ENCODE results near the gene IL17F. TPM values are rescaled to one million over a fixed set of nuclear protein-coding genes. Genes with fewer than 3 reads are reported as not detected.

The IL17F gene
- total RNA-seq, 1 experiment from 2014 or later = not detected

GRCh38 chr6:52208612-52209011, 35.7 kb downstream of the IL17F start:
- ChIA-PET CTCF (no interaction called here), POLR2A (no interaction called here)
- DNase-seq (ENCODE audit: low read depth, low spot score) (no peak), ATAC-seq (no peak)
- no TSS peak for BruUV-seq (replicated peaks)
- no peaks in the 10 kb centered on the region for H3K4me1 ChIP-seq (ENCODE audit: control insufficient read depth, insufficient read depth, low read length)
- no peaks in the 10 kb centered on the region for H3K36me3 ChIP-seq (ENCODE audit: control insufficient read depth, insufficient read depth, low read length)
- H3K4me3 ChIP-seq (ENCODE audit: low read depth in 2 of 2, low read length in 2 of 2) = no peak overlapping the region
- in situ Hi-C loops (cut with HindIII; ENCODE audit: low pct_unique_long_range_greater_than_20kb, low sequenced_read_pairs) = no loop called here
- intact Hi-C loops (cut with micrococcal nuclease; ENCODE audit: unreplicated experiment) = no loop called here
- no peak overlapping the region for H3K27ac ChIP-seq (ENCODE audit: low read length)
- TF ChIP-seq POLR2AphosphoS5 (IDR thresholded peaks at IDR 0.05; ENCODE audit: low read depth, low read length) (no peak), TCF7L2 (IDR thresholded peaks at IDR 0.05; ENCODE audit: low read depth, low read length) (no peak), SIN3A (IDR thresholded peaks at IDR 0.05; ENCODE audit: borderline replicate concordance, insufficient read depth, low read depth, low read length) (no peak)
- TF ChIP-seq, protein P1, sequence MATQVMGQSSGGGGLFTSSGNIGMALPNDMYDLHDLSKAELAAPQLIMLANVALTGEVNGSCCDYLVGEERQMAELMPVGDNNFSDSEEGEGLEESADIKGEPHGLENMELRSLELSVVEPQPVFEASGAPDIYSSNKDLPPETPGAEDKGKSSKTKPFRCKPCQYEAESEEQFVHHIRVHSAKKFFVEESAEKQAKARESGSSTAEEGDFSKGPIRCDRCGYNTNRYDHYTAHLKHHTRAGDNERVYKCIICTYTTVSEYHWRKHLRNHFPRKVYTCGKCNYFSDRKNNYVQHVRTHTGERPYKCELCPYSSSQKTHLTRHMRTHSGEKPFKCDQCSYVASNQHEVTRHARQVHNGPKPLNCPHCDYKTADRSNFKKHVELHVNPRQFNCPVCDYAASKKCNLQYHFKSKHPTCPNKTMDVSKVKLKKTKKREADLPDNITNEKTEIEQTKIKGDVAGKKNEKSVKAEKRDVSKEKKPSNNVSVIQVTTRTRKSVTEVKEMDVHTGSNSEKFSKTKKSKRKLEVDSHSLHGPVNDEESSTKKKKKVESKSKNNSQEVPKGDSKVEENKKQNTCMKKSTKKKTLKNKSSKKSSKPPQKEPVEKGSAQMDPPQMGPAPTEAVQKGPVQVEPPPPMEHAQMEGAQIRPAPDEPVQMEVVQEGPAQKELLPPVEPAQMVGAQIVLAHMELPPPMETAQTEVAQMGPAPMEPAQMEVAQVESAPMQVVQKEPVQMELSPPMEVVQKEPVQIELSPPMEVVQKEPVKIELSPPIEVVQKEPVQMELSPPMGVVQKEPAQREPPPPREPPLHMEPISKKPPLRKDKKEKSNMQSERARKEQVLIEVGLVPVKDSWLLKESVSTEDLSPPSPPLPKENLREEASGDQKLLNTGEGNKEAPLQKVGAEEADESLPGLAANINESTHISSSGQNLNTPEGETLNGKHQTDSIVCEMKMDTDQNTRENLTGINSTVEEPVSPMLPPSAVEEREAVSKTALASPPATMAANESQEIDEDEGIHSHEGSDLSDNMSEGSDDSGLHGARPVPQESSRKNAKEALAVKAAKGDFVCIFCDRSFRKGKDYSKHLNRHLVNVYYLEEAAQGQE (IDR thresholded peaks at IDR 0.05; ENCODE audit: insufficient read depth in 1 of 2, low read depth in 2 of 2, low read length in 1 of 2) = no peak
- TF ChIP-seq, protein P2, sequence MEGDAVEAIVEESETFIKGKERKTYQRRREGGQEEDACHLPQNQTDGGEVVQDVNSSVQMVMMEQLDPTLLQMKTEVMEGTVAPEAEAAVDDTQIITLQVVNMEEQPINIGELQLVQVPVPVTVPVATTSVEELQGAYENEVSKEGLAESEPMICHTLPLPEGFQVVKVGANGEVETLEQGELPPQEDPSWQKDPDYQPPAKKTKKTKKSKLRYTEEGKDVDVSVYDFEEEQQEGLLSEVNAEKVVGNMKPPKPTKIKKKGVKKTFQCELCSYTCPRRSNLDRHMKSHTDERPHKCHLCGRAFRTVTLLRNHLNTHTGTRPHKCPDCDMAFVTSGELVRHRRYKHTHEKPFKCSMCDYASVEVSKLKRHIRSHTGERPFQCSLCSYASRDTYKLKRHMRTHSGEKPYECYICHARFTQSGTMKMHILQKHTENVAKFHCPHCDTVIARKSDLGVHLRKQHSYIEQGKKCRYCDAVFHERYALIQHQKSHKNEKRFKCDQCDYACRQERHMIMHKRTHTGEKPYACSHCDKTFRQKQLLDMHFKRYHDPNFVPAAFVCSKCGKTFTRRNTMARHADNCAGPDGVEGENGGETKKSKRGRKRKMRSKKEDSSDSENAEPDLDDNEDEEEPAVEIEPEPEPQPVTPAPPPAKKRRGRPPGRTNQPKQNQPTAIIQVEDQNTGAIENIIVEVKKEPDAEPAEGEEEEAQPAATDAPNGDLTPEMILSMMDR (IDR thresholded peaks at IDR 0.05) = no peak
- peaks cover 3% of the 10 kb centered on the region for H3K27me3 ChIP-seq (ENCODE audit: control insufficient read depth, insufficient read depth, low read length)
- no peaks in the 10 kb centered on the region for H3K9me3 ChIP-seq (ENCODE audit: control insufficient read depth, insufficient read depth, low read depth, low read length)

DNA sequence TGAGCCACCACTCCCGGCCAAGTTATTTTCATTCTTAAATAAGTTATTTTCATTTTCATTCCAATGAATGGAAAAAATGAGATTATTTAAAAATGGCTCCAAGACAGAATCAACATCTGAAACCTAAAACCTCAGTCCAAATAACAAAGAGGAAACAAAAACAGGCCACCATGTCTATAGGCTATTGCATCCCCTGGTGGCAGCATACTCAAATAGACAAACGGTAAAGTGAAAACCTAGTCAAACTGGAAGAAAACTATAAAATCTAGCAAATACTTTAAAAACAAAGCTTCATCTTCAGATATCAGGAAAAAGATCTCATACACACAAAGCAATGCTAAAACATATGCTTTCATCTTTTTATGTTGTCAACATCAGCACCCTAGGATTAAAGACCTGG, 37.2 kb downstream of the IL17F start:
- DNase-seq (ENCODE audit: low read depth, low spot score) = no peak
- Histone ChIP-seq H3K4me3 (ENCODE audit: low read depth in 2 of 2, low read length in 2 of 2) (no peak overlapping the region), H3K36me3 (ENCODE audit: control insufficient read depth, insufficient read depth, low read length) (no peaks in the 10 kb centered on the region), H3K27me3 (ENCODE audit: control insufficient read depth, insufficient read depth, low read length) (no peaks in the 10 kb centered on the region; the same call in 1 of the 2 replicates), H3K4me1 (ENCODE audit: control insufficient read depth, insufficient read depth, low read length) (no peaks in the 10 kb centered on the region), H3K27ac (ENCODE audit: low read length) (no peak overlapping the region), H3K9me3 (ENCODE audit: control insufficient read depth, insufficient read depth, low read depth, low read length) (no peaks in the 10 kb centered on the region)
- no peak for TF ChIP-seq TCF7L2 (IDR thresholded peaks at IDR 0.05; ENCODE audit: low read depth, low read length)
- TF ChIP-seq, protein P1 (IDR thresholded peaks at IDR 0.05; ENCODE audit: insufficient read depth in 1 of 2, low read depth in 2 of 2, low read length in 1 of 2) = no peak
- TF ChIP-seq POLR2AphosphoS5 (IDR thresholded peaks at IDR 0.05; ENCODE audit: low read depth, low read length) = no peak
- no peak for TF ChIP-seq SIN3A (IDR thresholded peaks at IDR 0.05; ENCODE audit: borderline replicate concordance, insufficient read depth, low read depth, low read length)
- TF ChIP-seq, protein P2 (IDR thresholded peaks at IDR 0.05) = no peak; the same call in 1 of the 2 replicates
- CTCF ChIA-PET = no interaction called here
- intact Hi-C loops (cut with micrococcal nuclease; ENCODE audit: unreplicated experiment) = no loop called here
- ATAC-seq = no peak
- POLR2A ChIA-PET = no interaction called here
- in situ Hi-C loops (cut with HindIII; ENCODE audit: low pct_unique_long_range_greater_than_20kb, low sequenced_read_pairs) = no loop called here
- BruUV-seq (replicated peaks) = no TSS peak

All from Panc1 (cell line).